SH-SY5Y (cell line): ENCODE measurements around the gene TELO2.

Experiments
- GATA2 ChIP-seq: IDR thresholded peaks from 2 replicates; pipeline ENCODE4 v1.6.1; 2011; ENCODE audit warnings: mild to moderate bottlenecking, low read depth, low read length
- GATA3 ChIP-seq: IDR thresholded peaks from 2 replicates; pipeline ENCODE4 v1.6.1; 2011; ENCODE audit warnings: low read depth, mild to moderate bottlenecking, low read length, moderate library complexity

Gene TELO2

DNA sequence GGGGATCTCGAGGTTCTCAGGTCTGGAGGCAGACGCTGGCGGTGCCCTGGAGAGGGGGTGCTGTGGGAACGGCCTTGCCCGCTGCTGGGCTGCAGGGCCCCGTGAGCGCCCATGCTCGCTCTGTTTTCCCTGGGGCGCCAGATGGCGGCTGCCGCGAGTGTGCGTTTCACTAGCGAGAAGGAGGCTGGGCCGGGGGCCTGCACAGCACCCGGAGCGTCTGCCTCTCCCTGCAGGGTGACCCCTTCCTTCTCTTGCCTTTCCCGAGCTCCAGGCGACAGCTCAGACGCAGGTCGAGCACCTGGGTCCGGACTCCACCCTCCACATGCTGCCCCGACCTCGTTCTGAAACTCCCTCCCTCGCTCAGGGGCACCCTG lies 2.7 kb downstream of the TELO2 start:
- TF ChIP-seq GATA2 (no peak), GATA3 (no peak)

DNA sequence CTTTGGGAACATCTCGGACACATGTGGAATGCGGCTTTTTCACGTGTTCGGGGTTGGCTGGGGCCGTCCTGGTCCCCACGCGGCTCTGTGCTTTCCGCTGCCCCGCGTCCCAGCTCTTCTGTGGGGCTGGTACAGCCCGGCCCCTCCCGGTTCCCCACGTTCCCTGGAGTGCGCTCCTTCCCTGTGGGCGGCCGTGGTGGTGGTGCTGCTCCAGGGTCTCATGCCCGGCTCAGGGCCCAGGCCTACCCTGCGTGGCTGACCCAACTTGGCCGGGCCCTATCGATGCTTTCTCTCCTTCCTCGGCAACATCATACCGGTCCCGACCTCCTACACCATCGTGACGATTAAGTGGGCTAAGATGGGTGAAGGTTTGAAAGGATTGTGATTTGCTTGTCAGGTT lies 3.3 kb downstream of the TELO2 start:
- no peak for TF ChIP-seq GATA3
- no peak for TF ChIP-seq GATA2

DNA sequence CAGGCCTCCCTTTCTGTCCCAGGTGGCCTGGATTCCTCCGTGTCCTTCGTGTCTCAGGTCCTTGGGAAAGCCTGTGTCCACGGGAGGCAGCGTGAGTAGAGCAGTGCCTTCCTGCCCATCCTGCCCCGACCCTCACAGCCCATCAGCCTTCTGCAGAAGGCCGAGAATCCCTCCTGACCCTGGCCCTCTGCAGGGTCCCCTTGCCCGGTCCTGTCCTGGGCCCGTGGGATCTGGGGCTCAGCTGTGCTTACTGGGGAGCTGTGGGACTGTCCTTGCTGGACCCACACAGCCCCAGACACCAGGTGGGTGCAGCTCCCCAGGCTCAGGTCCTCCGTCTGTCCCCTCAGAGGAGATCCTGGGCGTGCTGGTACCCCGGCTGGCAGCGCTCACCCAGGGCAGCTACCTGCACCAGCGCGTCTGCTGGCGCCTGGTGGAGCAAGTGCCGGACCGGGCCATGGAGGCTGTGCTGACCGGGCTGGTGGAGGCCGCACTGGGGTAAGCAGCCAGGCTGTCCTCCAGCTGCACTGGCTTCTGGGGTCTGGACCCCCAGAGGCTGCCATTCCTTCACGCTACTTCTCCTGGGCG lies 3.9 kb downstream of the TELO2 start:
- TF ChIP-seq GATA2 (no peak), GATA3 (no peak)

DNA sequence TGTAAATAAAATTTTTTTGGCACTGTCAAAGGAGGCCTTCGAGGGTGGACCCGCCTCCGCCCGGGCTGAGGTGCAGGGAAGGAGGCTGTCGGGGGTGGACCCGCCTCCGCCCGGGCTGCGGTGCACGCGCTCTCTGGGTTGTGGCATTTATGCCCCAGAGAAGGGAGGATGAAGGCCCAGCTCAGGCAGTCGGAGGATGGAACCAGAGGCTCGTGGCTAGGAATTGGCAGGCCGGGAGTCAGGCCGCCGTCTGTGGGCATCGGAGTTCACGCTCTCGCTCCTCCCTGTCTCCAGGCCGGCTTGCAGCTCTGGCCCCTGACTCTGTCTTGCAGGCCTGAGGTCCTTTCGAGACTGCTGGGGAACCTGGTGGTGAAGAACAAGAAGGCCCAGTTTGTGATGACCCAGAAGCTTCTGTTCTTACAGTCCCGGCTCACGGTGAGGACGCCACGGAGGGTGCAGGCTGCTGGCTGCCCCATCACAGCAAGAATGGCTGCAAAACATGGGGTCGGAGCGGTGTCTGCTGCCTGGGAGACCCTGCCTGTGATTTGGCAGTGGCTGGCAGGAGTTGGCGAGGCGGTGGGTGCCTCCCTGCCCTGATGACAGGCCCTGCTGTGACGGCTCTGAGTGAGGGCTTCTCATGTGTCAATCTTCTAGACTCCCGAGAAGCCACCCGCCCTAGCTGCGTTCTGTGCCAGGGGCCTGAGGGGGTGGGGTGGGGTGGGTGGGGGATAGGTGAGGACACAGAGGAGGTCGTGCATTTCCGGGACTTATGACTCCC lies 5.9 kb downstream of the TELO2 start:
- no peak for TF ChIP-seq GATA3
- no peak for TF ChIP-seq GATA2

DNA sequence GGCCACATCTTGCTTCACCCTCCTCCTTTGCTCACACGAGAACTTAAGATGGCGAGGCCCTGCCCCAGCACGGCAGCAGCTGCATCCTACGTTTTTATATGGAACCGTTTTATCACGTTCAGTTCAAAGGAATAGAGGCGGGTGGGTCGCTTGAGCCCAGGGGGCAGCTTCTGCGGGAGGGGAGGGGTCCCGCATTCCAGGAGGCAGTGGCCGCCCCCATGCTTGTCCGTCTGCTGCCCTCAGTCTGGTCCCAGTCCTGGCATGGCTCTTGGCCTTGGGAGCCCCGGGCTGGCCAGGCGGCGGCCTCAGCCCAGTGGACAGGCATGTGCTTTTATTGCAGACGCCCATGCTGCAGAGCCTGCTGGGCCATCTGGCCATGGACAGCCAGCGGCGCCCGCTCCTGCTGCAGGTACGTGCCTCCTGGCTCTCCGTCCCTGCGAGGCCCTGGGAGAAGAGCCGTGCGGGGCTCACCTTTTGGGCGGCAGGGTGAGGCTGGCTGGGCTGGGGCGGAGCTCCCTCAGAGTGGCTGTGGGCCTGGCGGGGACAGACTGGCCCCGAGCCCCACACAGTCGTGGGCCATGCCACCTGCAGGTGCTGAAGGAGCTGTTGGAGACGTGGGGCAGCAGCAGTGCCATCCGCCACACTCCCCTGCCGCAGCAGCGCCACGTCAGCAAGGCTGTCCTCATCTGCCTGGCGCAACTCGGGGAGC lies 6.8 kb downstream of the TELO2 start:
- TF ChIP-seq GATA3 (no peak), GATA2 (no peak)

DNA sequence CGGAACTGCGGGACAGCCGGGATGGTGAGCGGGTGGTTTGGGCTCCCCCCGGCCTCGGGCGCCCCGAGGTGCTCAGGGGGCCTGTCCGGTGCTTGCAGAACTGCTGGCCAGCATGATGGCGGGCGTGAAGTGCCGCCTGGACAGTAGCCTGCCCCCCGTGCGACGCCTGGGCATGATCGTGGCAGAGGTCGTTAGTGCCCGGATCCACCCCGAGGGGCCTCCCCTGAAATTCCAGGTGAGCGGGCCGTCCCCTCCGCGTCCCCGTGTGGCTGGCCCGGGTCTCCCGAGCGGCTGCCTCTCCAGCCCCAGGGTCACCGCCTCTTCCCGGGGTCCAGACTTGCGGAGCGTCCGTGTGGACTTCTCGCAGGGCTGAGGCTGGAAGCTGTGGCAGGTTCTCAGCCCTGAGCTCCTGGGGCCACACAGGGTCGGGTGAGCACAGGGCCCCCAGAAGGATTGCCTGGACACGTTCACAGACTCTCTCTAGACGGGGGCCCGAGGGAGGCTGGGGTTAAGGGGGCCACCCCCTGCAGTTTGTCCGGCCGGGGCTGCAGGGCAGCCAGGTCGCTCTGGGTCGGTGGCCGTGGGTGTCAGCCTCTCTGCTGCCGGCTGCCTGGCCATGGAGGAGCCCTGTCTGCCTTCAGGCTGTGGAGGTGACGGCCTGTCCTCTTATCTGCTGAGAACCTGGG lies 7.4 kb downstream of the TELO2 start:
- TF ChIP-seq GATA2 (no peak), GATA3 (no peak)

DNA sequence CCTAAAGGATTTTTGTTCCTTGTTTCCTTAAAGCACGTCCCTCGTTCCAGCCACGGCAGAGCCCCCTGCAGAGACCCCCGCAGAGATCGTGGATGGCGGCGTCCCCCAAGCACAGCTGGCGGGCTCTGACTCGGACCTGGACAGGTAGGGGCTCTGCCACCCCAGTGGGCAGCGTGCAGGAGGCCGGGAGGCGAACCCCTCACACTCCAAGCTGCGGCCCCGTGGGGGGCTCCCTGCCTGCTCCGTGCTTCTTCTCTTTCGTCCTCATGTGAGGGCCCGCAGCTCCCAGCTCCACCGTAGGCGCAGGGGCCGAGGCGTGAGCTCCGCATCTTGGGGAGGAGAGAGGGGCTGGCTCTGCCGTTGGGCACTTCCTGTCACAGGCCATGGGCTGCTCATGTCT lies 8.5 kb downstream of the TELO2 start:
- TF ChIP-seq GATA2: no peak

DNA sequence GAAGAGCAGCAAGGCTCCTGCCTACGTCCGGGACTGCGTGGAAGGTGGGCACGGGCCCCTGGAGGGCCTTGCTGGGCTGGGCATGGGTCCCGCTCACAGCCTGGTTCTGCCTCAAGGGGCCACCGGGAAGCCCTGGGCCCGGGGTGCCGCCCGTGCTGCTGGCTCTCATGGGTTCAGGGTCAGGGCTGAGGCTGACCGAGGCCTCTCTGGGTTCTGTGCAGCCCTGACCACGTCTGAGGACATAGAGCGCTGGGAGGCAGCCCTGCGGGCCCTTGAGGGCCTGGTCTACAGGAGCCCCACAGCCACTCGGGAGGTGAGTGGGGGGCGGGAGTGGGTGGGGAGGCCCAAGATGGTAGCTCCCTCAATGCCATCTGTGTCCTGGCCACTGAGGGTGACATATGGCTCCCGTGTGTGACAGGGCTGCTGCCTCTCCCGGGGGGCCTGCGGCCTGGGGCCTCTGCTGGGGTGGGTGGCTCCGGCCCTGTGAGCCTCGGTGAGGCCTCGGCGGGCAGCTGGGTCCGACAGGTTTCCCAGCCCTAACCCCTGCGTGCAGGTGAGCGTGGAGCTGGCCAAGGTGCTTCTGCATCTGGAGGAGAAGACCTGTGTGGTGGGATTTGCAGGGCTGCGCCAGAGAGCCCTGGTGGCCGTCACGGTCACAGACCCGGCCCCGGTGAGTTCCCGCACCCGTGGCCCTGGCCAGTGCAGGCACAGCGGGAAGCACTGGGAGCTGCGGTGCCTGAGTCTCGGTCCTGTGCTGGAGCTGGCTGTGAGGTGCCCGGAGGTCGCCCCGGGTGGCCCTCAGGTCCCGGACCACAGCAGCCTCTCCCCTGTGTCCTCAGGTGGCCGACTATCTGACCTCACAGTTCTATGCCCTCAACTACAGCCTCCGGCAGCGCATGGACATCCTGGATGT lies 9.2 kb downstream of the TELO2 start:
- TF ChIP-seq GATA2: no peak
- TF ChIP-seq GATA3: no peak

DNA sequence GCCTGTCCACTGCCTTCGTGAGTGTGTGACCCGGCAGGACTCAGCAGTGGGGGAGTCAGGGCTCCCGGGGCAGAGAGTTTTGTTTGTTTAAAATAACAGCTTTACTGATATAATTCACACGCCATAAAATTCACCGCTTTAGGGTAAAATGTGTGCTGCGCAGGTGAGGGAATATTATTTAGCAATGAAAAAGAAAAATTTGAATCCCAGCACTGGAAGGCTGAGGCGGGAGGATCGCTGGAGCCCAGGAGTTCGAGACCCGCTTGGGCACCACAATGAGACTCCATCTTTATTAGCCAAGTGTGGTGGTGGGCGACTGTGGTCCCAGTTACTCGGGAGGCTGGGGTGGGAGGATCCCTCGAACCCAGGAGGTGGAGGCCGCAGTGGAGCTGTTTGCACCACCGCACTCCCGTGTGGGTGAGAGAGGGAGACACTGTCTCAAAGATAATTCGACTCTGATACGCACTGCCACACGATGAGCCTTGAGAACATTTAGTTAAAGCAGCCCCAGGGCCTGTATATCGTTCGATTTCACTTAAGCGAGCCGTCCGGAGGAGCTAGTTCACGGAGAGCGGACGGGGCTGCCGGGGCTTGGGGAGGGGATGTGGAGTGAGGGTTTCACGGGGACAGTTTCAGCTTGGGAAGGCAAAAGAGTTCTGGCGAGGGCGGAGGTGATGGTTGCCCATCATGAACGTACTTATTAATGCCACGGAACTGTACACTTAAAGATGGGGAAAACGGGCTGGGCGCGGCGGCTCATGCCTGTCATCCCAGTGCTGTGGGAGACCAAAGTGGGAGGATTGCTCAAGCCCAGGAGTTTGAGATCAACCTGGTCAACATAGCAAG lies 10.2 kb downstream of the TELO2 start:
- no peak for TF ChIP-seq GATA2

DNA sequence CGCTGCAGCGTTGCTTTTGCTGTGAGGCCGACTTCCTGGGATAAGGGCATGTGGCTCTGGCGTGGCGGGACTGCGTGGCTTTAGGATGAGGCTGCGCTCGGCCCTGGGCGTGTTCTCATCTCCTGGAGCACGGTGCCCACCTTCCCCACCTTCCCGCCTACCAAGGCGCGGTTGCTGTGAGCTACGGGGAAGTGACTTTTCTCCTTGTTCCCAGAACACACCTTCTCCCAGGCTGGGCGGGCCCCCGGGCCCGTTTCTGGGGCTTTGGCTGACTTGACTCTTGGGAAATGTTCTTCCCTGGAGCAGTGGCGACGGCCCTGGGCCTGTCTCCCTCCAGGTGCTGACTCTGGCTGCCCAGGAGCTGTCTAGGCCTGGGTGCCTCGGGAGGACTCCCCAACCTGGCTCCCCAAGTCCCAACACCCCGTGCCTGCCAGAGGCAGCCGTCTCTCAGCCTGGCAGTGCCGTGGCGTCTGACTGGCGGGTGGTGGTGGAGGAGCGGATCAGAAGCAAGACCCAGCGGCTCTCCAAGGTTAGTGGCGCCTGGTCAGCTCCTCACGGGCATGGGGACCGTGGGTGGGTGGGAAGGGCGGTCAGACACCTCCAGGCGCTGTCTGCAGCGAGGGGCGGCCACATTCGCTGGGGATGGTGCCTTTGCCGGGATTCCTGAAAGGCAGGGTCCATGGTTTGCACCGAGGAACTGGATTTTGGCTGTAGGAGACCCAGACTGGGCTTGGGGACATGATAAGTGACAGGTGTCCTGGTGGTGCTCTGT lies 12.1 kb downstream of the TELO2 start:
- no peak for TF ChIP-seq GATA3
- no peak for TF ChIP-seq GATA2

DNA sequence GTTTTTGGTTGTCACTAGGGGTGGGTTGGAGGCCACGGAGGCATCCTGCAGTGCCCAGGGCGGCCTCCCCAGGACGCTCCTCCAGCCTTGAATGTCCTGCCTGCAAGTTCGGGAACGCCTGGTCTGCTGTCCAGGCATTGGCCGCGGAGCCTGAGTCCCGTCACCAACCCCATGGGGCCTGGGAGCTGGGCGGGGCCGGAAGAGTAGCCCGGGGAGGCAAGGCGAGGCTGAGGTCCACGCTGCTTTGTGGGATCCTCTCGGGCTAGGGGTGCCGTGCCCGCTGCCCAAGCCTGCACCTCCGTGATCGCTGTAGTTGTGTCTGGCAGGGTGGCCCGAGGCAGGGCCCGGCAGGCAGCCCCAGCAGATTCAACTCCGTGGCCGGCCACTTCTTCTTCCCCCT lies 12.8 kb downstream of the TELO2 start:
- no peak for TF ChIP-seq GATA2
- no peak for TF ChIP-seq GATA3
